ENCODE data around the gene PCBD1. TPM values are rescaled to one million over a fixed set of nuclear protein-coding genes. Genes with fewer than 3 reads are reported as not detected.

Gene PCBD1
- total and polyA plus RNA-seq, 9 donors: 62.8 to 82.7 (median 75.5) TPM

DNA sequence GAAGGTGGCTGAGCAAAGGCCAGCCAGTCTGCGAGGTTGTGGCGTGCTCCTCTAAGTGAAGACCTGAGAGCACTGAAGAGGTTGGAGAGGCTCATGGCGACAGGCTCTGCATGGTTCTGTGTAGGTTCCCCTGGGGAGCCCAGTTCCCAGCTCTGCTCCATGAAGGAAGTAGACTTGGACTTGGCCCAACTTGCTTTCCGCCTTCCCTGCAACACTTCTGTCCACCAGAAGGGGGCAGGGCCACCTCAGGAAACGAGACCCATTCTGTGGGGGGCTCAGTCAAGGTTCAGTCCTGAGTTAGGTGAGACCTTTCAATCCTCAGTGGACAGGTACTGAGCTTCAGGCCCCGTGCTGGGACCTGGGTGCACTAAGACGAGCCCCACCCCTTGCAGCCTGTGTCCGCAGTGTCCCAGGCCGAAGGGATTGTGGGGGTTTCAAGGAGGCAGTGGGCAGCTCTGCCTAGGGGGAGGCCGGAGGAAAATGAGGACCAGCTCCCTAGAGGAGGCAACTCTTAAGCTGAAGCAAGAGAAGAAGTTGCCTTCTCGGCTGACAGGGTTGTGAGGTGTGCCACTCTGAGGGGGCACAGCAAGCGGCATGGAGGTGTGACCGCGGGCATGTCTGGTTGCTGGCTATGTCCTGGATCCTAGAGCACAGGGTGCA lies 15.0 kb upstream of the PCBD1 start:
- 60% methylated on average over 11 of the region's 14 CpGs for WGBS (ENCODE audit: insufficient coverage)
- peak; percentile 77 for DNase-seq
- Histone ChIP-seq H3K4me3 (ENCODE audit: low read length) (no peak overlapping the region), H3K4me1 (ENCODE audit: control insufficient read depth, insufficient read depth, low read length) (peaks cover 8% of the 10 kb centered on the region), H3K27me3 (ENCODE audit: control insufficient read depth, insufficient read depth, low read length) (peaks cover 21% of the 10 kb centered on the region), H3K36me3 (ENCODE audit: control insufficient read depth, insufficient read depth, low read length) (no peaks in the 10 kb centered on the region), H3K27ac (ENCODE audit: low read length) (no peak overlapping the region), H3K9me3 (replicated peaks; ENCODE audit: control insufficient read depth, low read depth, low read length) (no peaks in the 10 kb centered on the region)

DNA sequence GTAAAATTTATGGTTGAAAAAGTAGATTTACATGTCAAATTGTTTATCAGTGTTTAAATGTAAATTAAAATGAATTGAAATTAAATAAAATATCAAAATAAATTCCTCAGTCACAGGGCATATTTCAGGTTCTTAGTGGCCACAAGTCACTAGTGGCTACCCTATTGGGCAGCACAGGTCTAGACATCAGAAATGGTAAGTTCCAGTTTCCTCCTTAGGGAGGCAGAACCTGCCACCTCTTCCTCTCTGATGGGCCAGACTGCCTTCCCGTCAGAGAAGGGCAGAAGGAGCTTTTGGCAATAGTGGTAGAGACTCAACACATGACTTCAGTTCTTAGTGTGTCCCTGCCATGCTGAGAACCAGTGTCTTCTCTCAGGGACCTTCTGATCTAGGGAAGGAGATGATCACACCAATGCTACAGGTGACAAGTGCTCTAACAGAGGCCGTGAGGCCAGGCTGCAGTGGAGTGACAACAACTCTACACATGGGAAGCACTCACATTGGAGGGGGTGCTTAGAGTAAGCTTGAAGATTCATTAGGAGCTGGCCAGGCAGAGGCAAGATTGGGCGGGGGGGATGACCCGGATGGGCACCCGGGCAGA lies 14.4 kb upstream of the PCBD1 start:
- Histone ChIP-seq H3K36me3 (ENCODE audit: control insufficient read depth, insufficient read depth, low read length) (no peaks in the 10 kb centered on the region), H3K27me3 (ENCODE audit: control insufficient read depth, insufficient read depth, low read length) (peaks cover 19% of the 10 kb centered on the region), H3K4me1 (ENCODE audit: control insufficient read depth, insufficient read depth, low read length) (peaks cover 8% of the 10 kb centered on the region), H3K9me3 (replicated peaks; ENCODE audit: control insufficient read depth, low read depth, low read length) (no peaks in the 10 kb centered on the region), H3K4me3 (ENCODE audit: low read length) (no peak overlapping the region), H3K27ac (ENCODE audit: low read length) (no peak overlapping the region)
- DNase-seq: no peak
- WGBS (ENCODE audit: insufficient coverage): 63% methylated on average over 3 of the region's 5 CpGs

DNA sequence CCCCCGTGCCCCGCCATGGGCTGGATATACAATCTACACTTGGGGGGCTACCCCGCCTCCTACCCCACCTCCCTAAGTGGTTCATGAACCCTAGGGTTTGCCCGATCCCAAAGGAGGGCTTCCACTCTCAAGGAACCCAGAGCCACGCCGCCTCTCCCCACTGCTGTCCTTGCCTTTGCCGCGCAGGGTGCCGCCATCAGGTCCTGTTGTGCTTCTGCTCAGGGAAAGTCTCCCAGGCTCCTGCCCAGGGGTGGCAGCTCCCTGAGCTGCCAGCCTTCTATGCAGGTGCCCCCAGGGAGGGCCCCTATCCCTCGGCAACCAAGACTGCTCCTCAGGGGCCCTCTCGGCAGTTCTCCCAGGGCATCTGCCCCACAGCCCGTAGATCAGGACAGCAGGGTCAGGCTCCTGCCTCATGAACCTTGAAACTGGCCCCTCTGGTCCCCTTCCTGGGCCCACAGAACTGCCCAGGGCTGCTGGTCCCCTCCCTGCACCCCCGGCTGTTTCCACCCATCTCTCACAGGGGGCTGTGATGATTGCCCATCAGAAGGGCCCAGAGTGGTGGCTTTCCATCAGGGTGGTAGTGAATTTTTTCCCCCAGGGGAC lies 13.0 kb upstream of the PCBD1 start:
- no peaks in the 10 kb centered on the region for H3K9me3 ChIP-seq (replicated peaks; ENCODE audit: control insufficient read depth, low read depth, low read length)
- no peaks in the 10 kb centered on the region for H3K36me3 ChIP-seq (ENCODE audit: control insufficient read depth, insufficient read depth, low read length)
- no peak for DNase-seq
- WGBS (ENCODE audit: insufficient coverage): 83% methylated on average over 12 of the region's 13 CpGs
- H3K27ac ChIP-seq (ENCODE audit: low read length): no peak overlapping the region
- H3K4me3 ChIP-seq (ENCODE audit: low read length): no peak overlapping the region
- peaks cover 18% of the 10 kb centered on the region for H3K27me3 ChIP-seq (ENCODE audit: control insufficient read depth, insufficient read depth, low read length)
- peaks cover 4% of the 10 kb centered on the region for H3K4me1 ChIP-seq (ENCODE audit: control insufficient read depth, insufficient read depth, low read length)

DNA sequence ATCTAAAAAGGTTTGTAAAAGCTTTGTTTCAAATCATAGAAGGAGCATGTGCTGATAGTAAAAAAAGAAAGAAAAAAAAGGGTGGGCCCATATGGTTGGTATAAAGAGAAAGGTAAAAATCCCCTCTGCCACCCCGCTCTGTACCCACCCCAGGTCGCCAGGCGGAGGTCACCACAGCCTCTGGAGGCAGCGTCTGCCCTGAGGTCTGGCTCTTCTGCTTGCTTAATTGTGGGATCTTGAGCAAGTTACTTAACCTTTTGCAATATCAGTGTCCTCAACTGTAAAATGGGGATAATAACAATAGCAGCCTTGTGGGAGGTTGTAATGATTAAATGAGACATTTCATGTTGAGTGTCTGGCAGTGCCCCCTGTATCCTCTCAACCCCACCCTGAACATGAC lies 10.7 kb upstream of the PCBD1 start:
- Histone ChIP-seq H3K36me3 (ENCODE audit: control insufficient read depth, insufficient read depth, low read length) (no peaks in the 10 kb centered on the region), H3K27me3 (ENCODE audit: control insufficient read depth, insufficient read depth, low read length) (peaks cover 12% of the 10 kb centered on the region), H3K4me1 (ENCODE audit: control insufficient read depth, insufficient read depth, low read length) (peaks cover 4% of the 10 kb centered on the region), H3K27ac (ENCODE audit: low read length) (no peak overlapping the region), H3K4me3 (ENCODE audit: low read length) (no peak overlapping the region), H3K9me3 (replicated peaks; ENCODE audit: control insufficient read depth, low read depth, low read length) (no peaks in the 10 kb centered on the region)
- DNase-seq: no peak
- WGBS (ENCODE audit: insufficient coverage): no CpG with 5 or more reads among the region's 4 CpGs

DNA sequence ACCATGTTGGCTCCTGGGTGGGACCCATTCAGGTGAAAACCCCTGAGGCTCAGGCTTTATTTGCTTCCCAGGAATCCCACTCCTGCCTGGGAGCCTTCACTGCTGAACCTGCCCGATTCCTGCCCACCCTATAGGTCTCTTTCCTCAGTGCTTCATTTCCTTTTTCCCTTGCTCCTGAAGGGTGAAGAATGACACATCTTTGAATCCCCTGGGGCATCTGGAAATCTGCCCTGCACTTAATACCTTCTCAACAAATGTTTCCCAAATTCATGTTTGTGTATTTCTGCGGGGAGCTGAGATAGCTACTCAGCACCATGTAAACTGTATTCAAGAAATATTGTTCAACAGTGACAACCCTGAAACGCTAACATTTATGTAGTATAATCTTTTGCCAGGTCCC lies 10.3 kb upstream of the PCBD1 start:
- Histone ChIP-seq H3K27ac (ENCODE audit: low read length) (no peak overlapping the region), H3K36me3 (ENCODE audit: control insufficient read depth, insufficient read depth, low read length) (no peaks in the 10 kb centered on the region), H3K27me3 (ENCODE audit: control insufficient read depth, insufficient read depth, low read length) (peaks cover 12% of the 10 kb centered on the region), H3K9me3 (replicated peaks; ENCODE audit: control insufficient read depth, low read depth, low read length) (no peaks in the 10 kb centered on the region), H3K4me3 (ENCODE audit: low read length) (no peak overlapping the region), H3K4me1 (ENCODE audit: control insufficient read depth, insufficient read depth, low read length) (peaks cover 4% of the 10 kb centered on the region)
- WGBS (ENCODE audit: insufficient coverage): 100% methylated on average over 1 of the region's 3 CpGs
- no peak for DNase-seq

DNA sequence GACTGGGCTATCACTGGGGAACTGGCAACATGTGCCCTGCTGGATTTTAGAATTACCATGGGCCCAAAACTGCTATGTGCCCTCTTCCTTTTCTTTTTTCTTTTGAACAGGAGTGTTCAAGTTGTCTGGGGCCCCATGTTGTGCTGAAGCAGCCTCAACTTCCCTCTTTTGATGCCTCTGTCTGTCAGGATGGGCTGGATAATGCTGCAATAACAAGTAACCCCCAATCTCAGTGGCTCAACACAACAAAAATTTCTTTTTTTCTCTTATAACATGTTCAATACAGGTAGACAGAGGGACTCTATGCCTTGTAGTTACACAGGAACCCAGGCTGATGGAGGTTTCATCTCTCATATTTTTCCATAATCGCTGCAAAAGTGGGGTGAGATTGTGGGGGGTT lies 8.2 kb upstream of the PCBD1 start:
- no peak for DNase-seq
- H3K36me3 ChIP-seq (ENCODE audit: control insufficient read depth, insufficient read depth, low read length): no peaks in the 10 kb centered on the region
- no peak overlapping the region for H3K4me3 ChIP-seq (ENCODE audit: low read length)
- no peaks in the 10 kb centered on the region for H3K4me1 ChIP-seq (ENCODE audit: control insufficient read depth, insufficient read depth, low read length)
- H3K9me3 ChIP-seq (replicated peaks; ENCODE audit: control insufficient read depth, low read depth, low read length): no peaks in the 10 kb centered on the region
- no peak overlapping the region for H3K27ac ChIP-seq (ENCODE audit: low read length)
- WGBS (ENCODE audit: insufficient coverage): 100% methylated on average over 1 of the region's 1 CpG
- H3K27me3 ChIP-seq (ENCODE audit: control insufficient read depth, insufficient read depth, low read length): peaks cover 9% of the 10 kb centered on the region

DNA sequence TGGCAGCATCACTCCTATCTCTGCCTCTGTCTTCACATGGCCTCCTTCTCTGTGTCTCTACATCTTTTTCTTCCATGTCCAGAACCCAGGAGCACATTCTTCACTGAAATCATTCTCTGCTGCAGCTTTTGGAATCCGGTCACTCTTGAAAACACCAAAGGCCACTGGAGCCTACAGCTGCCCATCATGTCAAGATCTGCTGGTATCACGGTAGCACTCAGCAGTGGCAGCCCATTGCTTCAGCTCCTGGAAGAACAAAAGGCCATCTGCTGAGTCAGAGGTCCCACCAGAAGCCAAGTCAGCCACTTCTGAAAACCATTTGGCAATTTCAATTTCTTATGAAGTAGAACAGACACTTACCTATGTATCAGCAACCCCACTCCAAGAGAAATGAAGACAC lies 6.1 kb upstream of the PCBD1 start:
- Histone ChIP-seq H3K27ac (ENCODE audit: low read length) (no peak overlapping the region), H3K36me3 (ENCODE audit: control insufficient read depth, insufficient read depth, low read length) (no peaks in the 10 kb centered on the region), H3K9me3 (replicated peaks; ENCODE audit: control insufficient read depth, low read depth, low read length) (no peaks in the 10 kb centered on the region), H3K4me1 (ENCODE audit: control insufficient read depth, insufficient read depth, low read length) (peaks cover 6% of the 10 kb centered on the region), H3K4me3 (ENCODE audit: low read length) (no peak overlapping the region), H3K27me3 (ENCODE audit: control insufficient read depth, insufficient read depth, low read length) (peaks cover under 1% of the 10 kb centered on the region)
- no peak for DNase-seq
- 90% methylated on average over 2 of the region's 2 CpGs for WGBS (ENCODE audit: insufficient coverage)

DNA sequence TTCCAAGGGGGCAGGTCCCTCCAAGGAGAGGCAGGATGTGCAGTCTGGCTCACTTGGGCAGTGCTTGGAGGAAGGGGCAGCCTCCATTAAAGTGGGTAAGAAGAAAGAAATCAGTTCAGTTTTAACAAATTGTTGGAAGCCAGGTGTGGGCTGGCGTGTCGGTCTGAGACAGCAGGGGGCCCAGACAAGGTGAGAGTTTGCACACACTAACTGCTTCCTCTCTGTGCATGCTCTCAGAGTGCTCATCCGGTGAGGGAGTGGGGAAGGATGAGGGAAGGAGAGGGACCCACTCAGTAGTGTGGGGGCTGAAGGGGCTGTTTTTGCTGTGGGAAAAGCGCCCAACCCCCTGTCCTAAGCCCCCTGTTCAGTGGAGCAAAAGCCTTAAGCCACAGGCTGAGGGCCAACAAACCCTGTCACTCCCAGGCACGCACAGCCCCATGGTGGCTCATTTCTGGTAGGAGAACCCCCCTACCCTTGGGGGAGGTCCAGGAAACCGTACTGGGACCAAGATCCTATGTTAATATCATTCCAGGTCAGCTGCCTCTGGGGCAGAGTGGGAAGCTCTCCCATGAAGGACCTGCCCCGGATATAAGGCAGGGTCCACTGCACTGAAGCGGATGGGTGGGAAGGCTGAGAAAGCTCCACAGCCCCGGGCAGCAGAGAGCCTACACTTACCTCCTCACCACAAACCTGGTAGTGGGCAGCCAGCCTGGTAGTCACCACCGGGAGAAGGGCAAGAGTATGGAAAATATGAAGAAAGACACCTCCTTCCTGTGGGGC lies 5.1 kb upstream of the PCBD1 start:
- WGBS (ENCODE audit: insufficient coverage): 67% methylated on average over 3 of the region's 10 CpGs
- no peaks in the 10 kb centered on the region for H3K27me3 ChIP-seq (ENCODE audit: control insufficient read depth, insufficient read depth, low read length)
- H3K4me3 ChIP-seq (ENCODE audit: low read length): no peak overlapping the region
- peaks cover 10% of the 10 kb centered on the region for H3K4me1 ChIP-seq (ENCODE audit: control insufficient read depth, insufficient read depth, low read length)
- no peaks in the 10 kb centered on the region for H3K9me3 ChIP-seq (replicated peaks; ENCODE audit: control insufficient read depth, low read depth, low read length)
- DNase-seq: no peak
- no peak overlapping the region for H3K27ac ChIP-seq (ENCODE audit: low read length)
- no peaks in the 10 kb centered on the region for H3K36me3 ChIP-seq (ENCODE audit: control insufficient read depth, insufficient read depth, low read length)

DNA sequence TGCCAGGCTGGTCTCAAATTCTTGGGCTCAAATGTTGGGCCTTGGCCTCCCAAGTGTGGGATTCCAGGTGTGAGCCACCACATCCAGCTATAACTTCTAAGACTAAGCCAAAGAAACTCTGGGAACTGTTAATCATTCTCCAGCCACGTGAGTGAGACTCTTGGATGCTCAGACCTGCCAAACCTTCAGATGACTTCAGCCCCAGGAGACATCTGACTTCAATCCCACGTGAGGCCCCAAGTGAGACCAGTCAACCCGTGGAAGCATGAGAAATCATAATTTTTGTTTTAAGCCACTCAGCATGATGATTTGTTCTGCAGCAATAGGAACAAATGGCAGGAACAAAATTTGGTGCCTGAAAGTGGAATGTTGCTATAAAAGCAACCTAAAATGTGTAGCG lies 4.3 kb upstream of the PCBD1 start:
- no peak overlapping the region for H3K27ac ChIP-seq (ENCODE audit: low read length)
- H3K4me3 ChIP-seq (ENCODE audit: low read length): no peak overlapping the region
- 37% methylated on average over 3 of the region's 4 CpGs for whole genome bisulfite sequencing (ENCODE audit: insufficient coverage)
- DNase-seq: no peak
- no peaks in the 10 kb centered on the region for H3K9me3 ChIP-seq (replicated peaks; ENCODE audit: control insufficient read depth, low read depth, low read length)
- H3K36me3 ChIP-seq (ENCODE audit: control insufficient read depth, insufficient read depth, low read length): no peaks in the 10 kb centered on the region
- peaks cover 11% of the 10 kb centered on the region for H3K4me1 ChIP-seq (ENCODE audit: control insufficient read depth, insufficient read depth, low read length)
- no peaks in the 10 kb centered on the region for H3K27me3 ChIP-seq (ENCODE audit: control insufficient read depth, insufficient read depth, low read length)

DNA sequence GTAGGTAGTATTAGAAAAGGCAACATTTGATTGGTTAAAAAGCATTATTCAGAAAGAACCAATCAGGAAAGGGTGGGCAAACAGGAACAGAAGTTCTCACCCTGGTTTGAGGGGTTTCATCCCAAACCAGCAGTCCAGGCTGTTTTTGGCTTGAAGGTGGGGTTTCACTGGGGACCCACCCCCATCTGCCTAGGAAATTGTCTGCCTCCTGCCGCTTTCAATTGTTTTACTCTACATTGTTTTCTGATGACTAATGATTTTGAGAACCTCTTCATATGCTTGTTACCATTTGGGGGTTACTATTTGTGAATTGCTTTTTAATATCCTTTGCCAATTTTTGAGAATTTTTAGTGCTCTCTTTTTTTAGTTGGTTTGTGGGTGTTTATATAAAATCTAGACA lies 3.3 kb upstream of the PCBD1 start:
- Histone ChIP-seq H3K4me1 (ENCODE audit: control insufficient read depth, insufficient read depth, low read length) (peaks cover 20% of the 10 kb centered on the region), H3K27ac (ENCODE audit: low read length) (no peak overlapping the region), H3K4me3 (ENCODE audit: low read length) (no peak overlapping the region), H3K36me3 (ENCODE audit: control insufficient read depth, insufficient read depth, low read length) (no peaks in the 10 kb centered on the region), H3K27me3 (ENCODE audit: control insufficient read depth, insufficient read depth, low read length) (no peaks in the 10 kb centered on the region), H3K9me3 (replicated peaks; ENCODE audit: control insufficient read depth, low read depth, low read length) (no peaks in the 10 kb centered on the region)
- no peak for DNase-seq
- no CpG with 5 or more reads among the region's 1 CpG for WGBS (ENCODE audit: insufficient coverage)

All from muscle of leg (tissue), 11 donors.